ENCODE results near the gene HEXD. TPM values are rescaled to one million over a fixed set of nuclear protein-coding genes. Genes with fewer than 3 reads are reported as not detected.

HEXD gene
- total and polyA plus RNA-seq, 2 of the 8 experiments (the other 6 are each of a cell fraction or from before 2014, with no cell fraction given) = 20.6 to 21.8 TPM

GRCh38 chr17:82464567-82464929 is 46.4 kb downstream of the HEXD start (continued):
- TF ChIP-seq CHD7 (IDR thresholded peaks at IDR 0.05; ENCODE audit: insufficient replicate concordance, low read length) = no peak
- no peak for TF ChIP-seq NANOG (IDR thresholded peaks at IDR 0.05; ENCODE audit: insufficient read depth, low read depth, low read length, poor library complexity, severe bottlenecking)
- TF ChIP-seq KDM5A (IDR thresholded peaks at IDR 0.05; ENCODE audit: low read length) = no peak
- TF ChIP-seq JUN (IDR thresholded peaks at IDR 0.05; ENCODE audit: low read depth, low read length) = no peak
- no peak for TF ChIP-seq TAF1 (IDR thresholded peaks at IDR 0.05; ENCODE audit: low read depth, low read length)
- no peak for TF ChIP-seq SP2 (IDR thresholded peaks at IDR 0.05; ENCODE audit: low read length)
- TF ChIP-seq, protein P1, sequence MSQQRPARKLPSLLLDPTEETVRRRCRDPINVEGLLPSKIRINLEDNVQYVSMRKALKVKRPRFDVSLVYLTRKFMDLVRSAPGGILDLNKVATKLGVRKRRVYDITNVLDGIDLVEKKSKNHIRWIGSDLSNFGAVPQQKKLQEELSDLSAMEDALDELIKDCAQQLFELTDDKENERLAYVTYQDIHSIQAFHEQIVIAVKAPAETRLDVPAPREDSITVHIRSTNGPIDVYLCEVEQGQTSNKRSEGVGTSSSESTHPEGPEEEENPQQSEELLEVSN (IDR thresholded peaks at IDR 0.05) = no peak
- no peak for TF ChIP-seq ATF3 (IDR thresholded peaks at IDR 0.05; ENCODE audit: insufficient read depth, low read depth, low read length)
